Measurements from ENCODE around the gene TLX2.

The TLX2 gene

DNA sequence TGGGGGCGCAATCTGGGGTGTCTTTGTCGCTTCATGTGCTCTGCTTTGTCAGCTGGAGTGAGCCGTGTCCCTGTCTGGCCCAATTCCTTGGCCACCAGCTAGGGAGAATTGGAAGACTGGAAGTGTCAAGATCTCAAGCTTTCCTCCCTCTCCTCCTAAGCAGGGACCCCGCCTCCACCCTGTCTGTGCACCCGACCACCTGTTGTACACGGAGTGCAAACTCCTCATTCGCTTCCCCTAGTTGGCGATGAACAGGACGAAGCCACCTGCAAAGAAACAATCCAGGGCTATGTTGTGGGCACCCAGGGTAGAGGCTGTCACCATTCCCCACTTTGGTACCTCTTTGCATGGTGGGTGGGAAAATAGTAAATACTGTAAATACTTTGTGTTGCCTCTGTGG, 13.5 kb downstream of the TLX2 start:
- intact Hi-C loops (cut with DNase I) = loop anchor here (2.0 kb wide), 1 partner anchor 21 kb away; the partner anchor contains the start of gene PCGF1
- DNase-seq = no peak

DNA sequence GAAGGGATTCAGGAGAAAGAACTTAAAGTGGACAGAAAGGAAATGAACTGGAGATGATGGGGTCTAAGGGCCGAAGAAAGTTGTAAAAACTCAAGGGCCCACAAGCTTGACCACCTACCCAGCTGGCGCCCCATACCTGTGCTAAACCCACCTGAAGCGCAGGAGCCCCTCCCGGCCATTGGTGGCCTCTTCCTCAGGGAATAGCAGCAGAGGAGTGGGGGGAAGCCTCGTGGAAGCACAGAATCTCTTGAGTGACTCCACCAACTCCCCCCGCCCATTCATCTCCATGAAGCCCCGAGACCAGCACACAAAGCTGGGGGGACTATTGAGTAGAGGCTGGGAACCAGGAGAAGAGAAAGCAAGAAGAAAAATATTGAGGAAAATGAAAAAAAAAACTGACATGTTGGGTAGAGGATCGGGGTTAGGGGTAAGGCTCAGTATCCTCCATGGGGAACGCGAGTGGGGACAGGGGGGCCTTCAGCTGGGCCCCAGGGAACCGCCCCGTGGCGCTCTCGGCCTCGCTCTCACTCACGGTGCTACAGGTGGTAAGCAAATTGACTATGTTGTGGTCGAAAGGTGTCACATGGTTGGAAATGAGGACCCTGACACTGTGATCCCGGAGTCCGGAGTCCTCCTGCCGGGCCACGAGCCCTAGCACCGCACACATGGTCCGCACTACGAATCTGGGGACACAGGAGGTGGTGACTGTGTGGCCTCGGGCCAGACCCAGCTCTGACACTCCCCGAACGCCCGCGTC, 14.5 kb downstream of the TLX2 start:
- DNase-seq = peak in 1 of 42 donors; percentile 37
- intact Hi-C loops (cut with DNase I) = loop anchor here (1.0 to 2.0 kb wide), 2 partner anchors 22 to 46 kb away; partner anchors contain the start of genes CCDC142 and PCGF1

- intact Hi-C loops (cut with DNase I) = loop anchor here (1.0 to 2.0 kb wide), 2 partner anchors 23 to 47 kb away; partner anchors contain the start of genes CCDC142 and PCGF1
- peak; percentile 96 to 99 (median 98) for DNase-seq
These were observed 15.3 kb downstream of the TLX2 start, which contains the start of the genes AUP1 and HTRA2 for GRCh38 chr2:74529357-74530238. TSS of gene AUP1 (minus strand) at chr2:74529706. CDS start at chr2:74529629, 77 bp downstream. TSS of gene HTRA2 (plus strand) at chr2:74529933. CDS start at chr2:74530007, 74 bp downstream.

GRCh38 chr2:74530239-74531187, 16.3 kb downstream of the TLX2 start:
- intact Hi-C loops (cut with DNase I) = no loop called here
- peak in 27 of 42 donors; percentile 10 to 59 (median 35) for DNase-seq

GRCh38 chr2:74531666-74532065, 17.4 kb downstream of the TLX2 start:
- DNase-seq = no peak
- intact Hi-C loops (cut with DNase I) = no loop called here

GRCh38 chr2:74532222-74532621, 18.0 kb downstream of the TLX2 start:
- DNase-seq = no peak
- intact Hi-C loops (cut with DNase I) = no loop called here

GRCh38 chr2:74533464-74533863, 19.2 kb downstream of the TLX2 start:
- DNase-seq = no peak
- intact Hi-C loops (cut with DNase I) = no loop called here

- intact Hi-C loops (cut with DNase I) = no loop called here
- no peak for DNase-seq
These were observed 20.2 kb downstream of the TLX2 start for GRCh38 chr2:74534411-74534810.

DNA sequence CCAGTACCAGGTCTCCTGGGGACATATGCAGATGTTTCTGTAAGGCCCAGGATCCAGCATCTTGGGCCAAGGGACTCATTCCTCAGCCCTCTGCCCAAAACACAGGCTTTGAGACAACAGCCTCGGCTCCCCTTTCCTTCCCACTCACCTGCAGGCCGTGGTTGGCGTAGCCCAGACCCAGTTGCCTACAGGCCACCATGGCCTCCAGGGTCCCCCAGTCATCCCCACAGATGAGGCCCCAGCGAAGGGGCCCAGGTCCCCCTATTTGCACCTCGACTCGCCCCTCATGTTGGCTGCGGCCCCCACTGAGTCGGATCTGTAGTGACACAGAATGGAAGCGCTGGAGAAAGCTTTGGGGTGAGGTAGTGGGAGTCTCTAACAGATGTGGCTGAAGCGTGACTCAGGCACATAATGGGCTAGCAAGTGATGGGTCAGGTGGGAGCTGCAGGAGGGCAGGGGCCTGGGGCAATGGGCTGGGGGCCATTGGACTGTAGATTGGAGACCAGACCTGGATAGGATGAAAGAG, 21.3 kb downstream of the TLX2 start:
- intact Hi-C loops (cut with DNase I) = no loop called here
- DNase-seq = no peak

GRCh38 chr2:74536166-74536950, 22.1 kb downstream of the TLX2 start:
- intact Hi-C loops (cut with DNase I) = no loop called here
- DNase-seq = no peak

GRCh38 chr2:74537140-74537539, 22.9 kb downstream of the TLX2 start:
- intact Hi-C loops (cut with DNase I) = no loop called here
- DNase-seq = no peak

DNA sequence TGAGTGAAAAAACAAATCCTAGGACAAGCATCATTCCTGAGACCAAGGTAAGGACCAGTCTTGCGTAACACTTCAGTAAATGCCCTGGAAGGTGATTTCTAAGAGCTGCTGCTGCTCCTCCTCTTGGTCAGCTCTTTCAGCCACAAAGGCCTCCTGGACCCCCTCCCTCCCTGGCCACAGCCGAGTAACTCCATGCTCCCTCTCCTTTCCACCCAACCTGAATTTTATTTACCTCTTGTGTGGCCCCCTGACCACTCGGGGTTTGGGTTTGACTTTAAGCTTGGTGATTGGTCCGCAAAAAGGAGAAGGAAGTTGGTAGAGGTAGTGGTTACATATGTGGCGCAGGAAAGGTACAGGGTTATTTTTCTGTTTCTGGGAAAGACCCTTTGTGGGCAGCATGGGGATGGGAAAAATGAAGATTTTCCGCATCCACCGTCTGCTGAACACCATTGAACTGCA, 24.7 kb downstream of the TLX2 start:
- intact Hi-C loops (cut with DNase I) = no loop called here
- DNase-seq = no peak

DNA sequence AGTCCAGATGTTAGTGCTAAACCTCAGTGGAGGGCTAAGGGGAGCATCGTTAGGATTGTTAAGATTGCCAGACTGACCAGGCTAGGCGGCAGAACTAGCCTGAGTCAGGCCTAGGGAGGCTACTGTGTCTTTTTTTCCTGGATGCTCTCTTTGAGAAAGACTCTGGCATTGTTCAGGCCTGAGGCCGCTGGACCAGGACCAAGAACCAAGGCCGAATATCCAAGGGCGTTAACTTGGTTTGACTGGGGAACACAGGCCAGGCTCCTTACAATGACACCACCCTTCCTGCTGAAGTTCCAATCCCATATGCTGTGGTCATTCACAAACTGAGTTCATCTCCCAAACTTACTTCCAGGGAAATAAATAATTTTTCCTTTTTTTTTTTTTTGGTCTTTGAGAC, 26.0 kb downstream of the TLX2 start:
- no peak for DNase-seq
- intact Hi-C loops (cut with DNase I) = no loop called here

- DNase-seq = no peak
- intact Hi-C loops (cut with DNase I) = no loop called here
These were observed 28.7 kb downstream of the TLX2 start for GRCh38 chr2:74542978-74543377.

DNA sequence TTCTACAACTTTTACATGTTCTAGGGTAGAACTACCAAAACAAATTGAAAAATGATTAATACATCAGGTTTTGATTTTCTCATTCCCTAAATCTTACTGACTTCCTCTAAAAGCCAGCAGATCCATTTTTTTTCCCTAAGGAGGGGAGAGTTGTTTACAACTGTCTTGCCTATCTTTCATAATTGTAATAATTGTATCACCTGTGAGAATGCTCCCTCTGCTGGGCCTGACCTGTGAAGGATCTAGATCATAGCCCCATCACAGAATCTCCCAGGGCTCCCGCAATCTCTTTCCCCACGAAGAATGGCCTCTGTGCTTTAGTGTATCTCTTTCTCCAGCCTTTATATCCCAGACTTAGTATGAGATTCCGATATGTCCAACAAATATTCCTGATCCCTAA, 30.4 kb downstream of the TLX2 start:
- DNase-seq = no peak
- intact Hi-C loops (cut with DNase I) = no loop called here

GRCh38 chr2:74546004-74546403, 31.8 kb downstream of the TLX2 start:
- DNase-seq = no peak
- intact Hi-C loops (cut with DNase I) = no loop called here

GRCh38 chr2:74548285-74548899, 34.1 kb downstream of the TLX2 start:
- no peak for DNase-seq
- intact Hi-C loops (cut with DNase I) = no loop called here

Measured in head of caudate nucleus (tissue), 42 donors.